GM18909 (cell line): Measurements from ENCODE around the gene GTF2H4.
"Not testable (repeated sequence)": the region's sequence is repeated elsewhere in the genome, so short reads cannot be mapped to it uniquely, and the experiment has no call there.

Source experiments
- ATAC-seq: cut with Tn5 transposase; IDR thresholded peaks from one replicate; pipeline ENCODE4 v1.9.1; 2021; ENCODE audit warnings: mild to moderate bottlenecking; ENCODE audit not compliant: unreplicated experiment, poor library complexity

The GTF2H4 gene

GRCh38 chr6:30907758-30908591 lies at the start of gene GTF2H4:
GTF2H4 (plus strand) TSS chr6:30908207.
- peak; percentile 92 for ATAC-seq

- not testable (repeated sequence) for ATAC-seq
These were observed 48.3 kb upstream of the GTF2H4 start for GRCh38 chr6:30859726-30860125.

- no peak for ATAC-seq
These were observed 46.6 kb upstream of the GTF2H4 start for GRCh38 chr6:30861257-30862048.

- no peak for ATAC-seq
These were observed 45.7 kb upstream of the GTF2H4 start for GRCh38 chr6:30862156-30862875.

GRCh38 chr6:30864325-30864724 lies 43.7 kb upstream of the GTF2H4 start:
- no peak for ATAC-seq

GRCh38 chr6:30869241-30869749 lies 38.7 kb upstream of the GTF2H4 start:
- not testable (repeated sequence) for ATAC-seq

- ATAC-seq: no peak
These were observed 37.5 kb upstream of the GTF2H4 start for GRCh38 chr6:30870546-30870945.

- ATAC-seq: no peak
These were observed 36.3 kb upstream of the GTF2H4 start for GRCh38 chr6:30871592-30872183.

- no peak for ATAC-seq
These were observed 34.8 kb upstream of the GTF2H4 start for GRCh38 chr6:30873137-30873640.

GRCh38 chr6:30873795-30874194 lies 34.2 kb upstream of the GTF2H4 start:
- not testable (repeated sequence) for ATAC-seq

- no peak for ATAC-seq
These were observed 32.6 kb upstream of the GTF2H4 start for GRCh38 chr6:30875244-30876038.

- no peak for ATAC-seq
These were observed 31.8 kb upstream of the GTF2H4 start for GRCh38 chr6:30876039-30876730.

- no peak for ATAC-seq
These were observed 30.4 kb upstream of the GTF2H4 start for GRCh38 chr6:30877419-30878262.

GRCh38 chr6:30879684-30880427 lies 28.2 kb upstream of the GTF2H4 start:
- no peak for ATAC-seq

GRCh38 chr6:30880698-30881252 lies 27.2 kb upstream of the GTF2H4 start:
- ATAC-seq: no peak

- no peak for ATAC-seq
These were observed 26.4 kb upstream of the GTF2H4 start for GRCh38 chr6:30881392-30882203.
